Skeletal muscle tissue (tissue), 4 donors: ENCODE measurements around the gene NAA80. TPM values are rescaled to one million over a fixed set of nuclear protein-coding genes. Genes with fewer than 3 reads are reported as not detected.

Source experiments
- H3K27ac ChIP-seq: one replicate; pipeline ENCODE4 v1.7.0; 2013; ENCODE audit warnings: mild to moderate bottlenecking, low read depth, low read length, inconsistent platforms
- H3K27me3 ChIP-seq, 3 donors: one replicate each; pipeline ENCODE4 v1.7.0; 2013; ENCODE audit warnings: low read length in 3 of 3; ENCODE audit not compliant: control insufficient read depth in 3 of 3, insufficient read depth in 3 of 3
- H3K36me3 ChIP-seq, 3 donors: one replicate each; pipeline ENCODE4 v1.7.0; 2013; ENCODE audit warnings: low read length in 3 of 3; ENCODE audit not compliant: control insufficient read depth in 3 of 3, insufficient read depth in 3 of 3
- H3K4me1 ChIP-seq, 3 donors: one replicate each; pipeline ENCODE4 v1.7.0; 2013; ENCODE audit warnings: low read length in 3 of 3, mild to moderate bottlenecking in 3 of 3; ENCODE audit not compliant: control insufficient read depth in 3 of 3, insufficient read depth in 3 of 3
- H3K4me3 ChIP-seq, 3 donors: one replicate each; pipeline ENCODE4 v1.7.0; 2013; ENCODE audit warnings: low read length in 3 of 3
- H3K9ac ChIP-seq, 3 donors: one replicate each; pipeline ENCODE4 v1.7.0; 2013; ENCODE audit warnings: low read length in 3 of 3, mild to moderate bottlenecking in 3 of 3, moderate library complexity in 2 of 3, low read depth in 1 of 3
- H3K9me3 ChIP-seq, 3 donors: one replicate each; pipeline ENCODE4 v1.7.0; 2013; ENCODE audit warnings: low read length in 3 of 3; ENCODE audit not compliant: control insufficient read depth in 3 of 3
- total RNA-seq: library from RNA; depleted of rRNA; stranded (reverse); fragments of >200 nt; gene quantifications from one replicate; pipeline ENCODE4 v1.2.3, GENCODE V29; 2014
- donor health status: Osteomylitis.

The NAA80 gene
- total RNA-seq, 1 donor from 2014 or later: 1.6 TPM

DNA sequence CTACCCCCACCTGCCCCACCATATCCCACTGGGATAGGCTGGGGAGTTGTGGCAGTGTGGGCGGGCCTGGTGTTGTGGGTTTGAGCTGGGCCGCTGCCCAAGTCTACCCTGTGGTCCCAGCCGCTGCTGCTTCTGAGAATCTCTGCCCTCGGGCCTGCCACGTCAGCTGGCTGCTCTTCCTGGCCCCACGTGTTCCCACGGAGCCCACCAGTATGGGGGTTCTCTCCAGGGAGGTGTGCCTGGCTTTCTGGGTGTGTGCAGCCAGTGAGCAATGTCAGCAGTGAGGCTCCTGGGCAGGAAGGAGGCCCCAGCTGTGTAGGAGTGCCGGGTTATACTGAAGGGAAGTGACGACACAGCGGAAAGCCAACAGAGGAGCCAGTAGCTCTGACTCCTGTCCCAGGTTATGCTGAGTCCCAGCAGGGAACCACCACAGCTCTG, 52.7 kb downstream of the NAA80 start:
- Histone ChIP-seq H3K9me3 (no peaks in the 10 kb centered on the region), H3K4me1 (peaks cover 86 to 95% (median 92%) of the 10 kb centered on the region in 3 donors), H3K9ac (peak overlapping the region; percentile 61 to 83 (median 80)), H3K27me3 (no peaks in the 10 kb centered on the region), H3K4me3 (peak overlapping the region; percentile 20 to 81 (median 74)), H3K36me3 (peaks cover 0 to 6% (median 4%) of the 10 kb centered on the region in 3 donors), H3K27ac (peak overlapping the region; percentile 80)

Other genes starting within 250 kb of the NAA80 start
- gene RBM5, start 210.5 kb downstream of the NAA80 start, total RNA-seq: 179 TPM
- gene SEMA3F, start 144.1 kb downstream of the NAA80 start, total RNA-seq: 2.1 TPM
- not detected for gene GNAT1, start 107.8 kb downstream of the NAA80 start, total RNA-seq
- 0.52 TPM for gene SLC38A3, start 94.1 kb downstream of the NAA80 start, total RNA-seq
- 78.8 TPM for gene GNAI2, start 63.2 kb downstream of the NAA80 start, total RNA-seq
- gene SEMA3B, start 30.3 kb downstream of the NAA80 start, total RNA-seq: 19.8 TPM
- gene LSMEM2, start 20.3 kb downstream of the NAA80 start, total RNA-seq: 15.1 TPM
- 44.9 TPM for gene IFRD2, start 7.0 kb downstream of the NAA80 start, total RNA-seq
- gene HYAL3, start within 50 bp of the NAA80 start, total RNA-seq: 3.7 TPM
- gene HYAL1, start 4.2 kb upstream of the NAA80 start, total RNA-seq: 2.6 TPM
- gene HYAL2, start 23.3 kb upstream of the NAA80 start, total RNA-seq: 43.8 TPM
- gene TUSC2, start 28.8 kb upstream of the NAA80 start, total RNA-seq: 7.8 TPM
- gene RASSF1, start 41.4 kb upstream of the NAA80 start, total RNA-seq: 17.7 TPM
- 0.52 TPM for gene ZMYND10, start 46.3 kb upstream of the NAA80 start, total RNA-seq
- gene NPRL2, start 51.4 kb upstream of the NAA80 start, total RNA-seq: 15.7 TPM
- gene CYB561D2, start 51.5 kb upstream of the NAA80 start, total RNA-seq: 14.1 TPM
- gene TMEM115, start 60.1 kb upstream of the NAA80 start, total RNA-seq: 24.5 TPM
- gene CACNA2D2, start 204.2 kb upstream of the NAA80 start, total RNA-seq: 1.0 TPM